K562 treated with DMSO at 1 percent for 4 hours (cell line): ENCODE measurements around the gene NOL6. TPM values are rescaled to one million over a fixed set of nuclear protein-coding genes. Genes with fewer than 3 reads are reported as not detected.

Experiments
- total RNA-seq: library from RNA; unstranded; fragments of 300-600 nt; gene quantifications from 2 replicates; pipeline ENCODE4 v1.2.3, GENCODE V29; 2022; ENCODE audit not compliant: insufficient read depth

NOL6 gene
- total RNA-seq: 15.8 and 17.2 TPM in 2 replicates

GRCh38 chr9:33473643-33474352 lies at the start of gene NOL6:
TSS of gene NOL6 (minus strand) at chr9:33473924. CDS start at chr9:33473842, 82 bp downstream.

GRCh38 chr9:33446946-33447798 lies 26.6 kb downstream of the NOL6 start, which contains the start of gene AQP3:
TSS of gene AQP3 (minus strand) at chr9:33447593. CDS start at chr9:33447530, 63 bp downstream.

Other genes starting within 250 kb of the NOL6 start
- gene SPINK4, start 233.8 kb downstream of the NOL6 start, total RNA-seq: not detected in 2 replicates
- gene BAG1, start 209.2 kb downstream of the NOL6 start, total RNA-seq: 94.4 and 121 TPM in 2 replicates
- 38.2 and 43.7 TPM in 2 replicates for gene CHMP5, start 208.9 kb downstream of the NOL6 start, total RNA-seq
- 15.8 and 16.7 TPM in 2 replicates for gene NFX1, start 183.4 kb downstream of the NOL6 start, total RNA-seq
- 1.4 TPM in 1 of 2 replicates, not detected in the other for gene AQP7, start 71.4 kb downstream of the NOL6 start, total RNA-seq
- 19.2 and 33.9 TPM in 2 replicates for gene AQP3, start 26.3 kb downstream of the NOL6 start, total RNA-seq
- 0.24 TPM in 1 of 2 replicates, not detected in the other for gene ANKRD18B, start 50.3 kb upstream of the NOL6 start, total RNA-seq